Heart right ventricle (tissue), 16 donors: Measurements from ENCODE around the gene HKDC1. TPM values are rescaled to one million over a fixed set of nuclear protein-coding genes. Genes with fewer than 3 reads are reported as not detected.

Experiments
- ATAC-seq, 8 donors: fragments of 200-7000 bp; cut with Tn5 transposase; one replicate each; pipeline ENCODE4 v1.9.1; 2020; ENCODE audit warnings: mild to moderate bottlenecking in 8 of 8, moderate library complexity in 8 of 8, moderate number of reproducible peaks in 1 of 8
- DNase-seq, 2 donors: peaks; one replicate each; pipeline ENCODE4 v3.0.0-alpha.2; 2020
- H3K27ac ChIP-seq, 10 donors: fragments of 200-600 bp; sonication (generic) in 2 of 10; one replicate each; pipeline versions ENCODE4 v1.5.0 to v1.8.0; 2020 to 2022; ENCODE audit warnings: mild to moderate bottlenecking in 3 of 10
- H3K27me3 ChIP-seq, 7 donors: fragments of 200-600 bp; one replicate each; pipeline ENCODE4 v1.8.0; 2021 to 2022; ENCODE audit warnings: mild to moderate bottlenecking in 2 of 7
- H3K36me3 ChIP-seq, 9 donors: fragments of 200-600 bp; sonication (generic) in 1 of 9; one replicate each; pipeline versions ENCODE4 v1.5.0 to v1.8.0; 2020 to 2022; ENCODE audit warnings: mild to moderate bottlenecking in 2 of 9
- H3K4me1 ChIP-seq, 9 donors: fragments of 200-600 bp; sonication (generic) in 1 of 9; one replicate each; pipeline versions ENCODE4 v1.5.0 to v1.8.0; 2020 to 2022; ENCODE audit warnings: mild to moderate bottlenecking in 4 of 9
- H3K4me3 ChIP-seq, 10 donors: fragments of 200-600 bp; sonication (generic) in 2 of 10; one replicate each; pipeline versions ENCODE4 v1.5.0 to v1.8.0; 2020 to 2022; ENCODE audit warnings: mild to moderate bottlenecking in 7 of 10, moderate library complexity in 2 of 10
- H3K9me3 ChIP-seq, 11 donors: fragments of 200-600 bp in 10 of 11; sonication (generic) in 2 of 11; one replicate each; pipeline versions ENCODE4 v1.5.0 to v1.8.0; 2013 to 2022; ENCODE audit warnings: mild to moderate bottlenecking in 2 of 11, control low read depth in 1 of 11, moderate library complexity in 1 of 11
- WGBS, 2 donors: extraction: QIAGEN DNeasy Blood & Tissue Kit; methylation state at CpG; one replicate each; pipeline ENCODE4 v1.1.7; 2013; ENCODE audit warnings: inconsistent platforms in 1 of 2; 5-methylcytosine and 5-hydroxymethylcytosine counted together
- intact Hi-C, 10 donors: fragments of 100-400 bp; cut with DNase I; formaldehyde crosslinking; loops; one replicate each; pipeline versions ENCODE4 v1.11.1 to v1.14.2; 2022
- polyA plus RNA-seq, 2 donors: library from polyadenylated mRNA; stranded (reverse); fragments of 200-250 nt; gene quantifications; one replicate each; pipeline ENCODE4 v1.2.3, GENCODE V29; 2013
- total RNA-seq, 10 donors: library from RNA; stranded (reverse); fragmentation: NEBNext Ultra II Directional in 3 of 10; extraction: Animal tissue kit (Norgen Biotek cat#: 25700) in 3 of 10; gene quantifications; one replicate each; pipeline versions ENCODE4 v1.2.1 to v1.2.4, GENCODE V29; 2021 to 2023
- TF ChIP-seq, protein P1 (sequence below), 9 donors: fragments of 200-600 bp; sonication (generic) in 2 of 9; IDR thresholded peaks; one replicate each; pipeline versions ENCODE4 v1.5.0 to v1.8.0; 2021 to 2022; ENCODE audit warnings: antibody characterized with exemption in 9 of 9, mild to moderate bottlenecking in 5 of 9, moderate library complexity in 1 of 9
- donor health status: Arrhythmogenic right ventricular cardiomyopathy.
- donor health status: ischemic (EF 13 %, LVEDD 7.1; RV severe dilation, severe dysfunction).
- donor health status: healthy with polysubstance abuse.
- donor health status: DM: no; HTN: yes; CAD: no.
- donor health status: DM: no; HTN: no; CAD: no.
- donor health status: ischemic (EF 25% LVEDD 6.9; RV normal size, moderate dysfunction).
- donor health status: ischemic (EF 25% LVEDD 5.7; RV mildly dilated, moderate dysfunction).
- donor health status: healthy.
- donor health status: DM: yes; HTN: yes; CAD: no.
- donor health status: Ischemic cardiomyopathy.
- donor health status: ischemic (EF 35%, LVEDD 5.7; RV mildly dilated, moderate dysfunction).
- donor health status: nonischemic (EF 11% LVEDD 7.7; RV severe dilation, severe dysfunction).
- donor health status: DM: yes; HTN: yes; CAD: no.
- donor health status: PGD.
- donor health status: ischemic (EF 29% LVEDD 5.4; RV normal size, mild dysfunction).
- donor health status: nonischemic (EF 23%, LVEDD 6.1; RV moderate dilation, normal function).

HKDC1 gene
- total and polyA plus RNA-seq, 12 donors = 0.03 to 0.07 TPM; not detected in 10

GRCh38 chr10:69202332-69202731, 17.8 kb upstream of the HKDC1 start:
- DNase-seq (no peak), ATAC-seq (no peak)
- Histone ChIP-seq H3K27me3 (no peaks in the 10 kb centered on the region), H3K36me3 (peaks cover 0 to 100% (median 47%) of the 10 kb centered on the region in 9 donors), H3K4me1 (peaks cover 0 to 5% (median 0%) of the 10 kb centered on the region in 9 donors), H3K27ac (no peak overlapping the region), H3K4me3 (no peak overlapping the region), H3K9me3 (no peaks in the 10 kb centered on the region)
- TF ChIP-seq, protein P1, sequence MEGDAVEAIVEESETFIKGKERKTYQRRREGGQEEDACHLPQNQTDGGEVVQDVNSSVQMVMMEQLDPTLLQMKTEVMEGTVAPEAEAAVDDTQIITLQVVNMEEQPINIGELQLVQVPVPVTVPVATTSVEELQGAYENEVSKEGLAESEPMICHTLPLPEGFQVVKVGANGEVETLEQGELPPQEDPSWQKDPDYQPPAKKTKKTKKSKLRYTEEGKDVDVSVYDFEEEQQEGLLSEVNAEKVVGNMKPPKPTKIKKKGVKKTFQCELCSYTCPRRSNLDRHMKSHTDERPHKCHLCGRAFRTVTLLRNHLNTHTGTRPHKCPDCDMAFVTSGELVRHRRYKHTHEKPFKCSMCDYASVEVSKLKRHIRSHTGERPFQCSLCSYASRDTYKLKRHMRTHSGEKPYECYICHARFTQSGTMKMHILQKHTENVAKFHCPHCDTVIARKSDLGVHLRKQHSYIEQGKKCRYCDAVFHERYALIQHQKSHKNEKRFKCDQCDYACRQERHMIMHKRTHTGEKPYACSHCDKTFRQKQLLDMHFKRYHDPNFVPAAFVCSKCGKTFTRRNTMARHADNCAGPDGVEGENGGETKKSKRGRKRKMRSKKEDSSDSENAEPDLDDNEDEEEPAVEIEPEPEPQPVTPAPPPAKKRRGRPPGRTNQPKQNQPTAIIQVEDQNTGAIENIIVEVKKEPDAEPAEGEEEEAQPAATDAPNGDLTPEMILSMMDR (IDR thresholded peaks at IDR 0.05) = no peak
- intact Hi-C loops = no loop called here
- 91 to 94% methylated on average over 1 of the region's 1 CpG for WGBS, 2 donors

DNA sequence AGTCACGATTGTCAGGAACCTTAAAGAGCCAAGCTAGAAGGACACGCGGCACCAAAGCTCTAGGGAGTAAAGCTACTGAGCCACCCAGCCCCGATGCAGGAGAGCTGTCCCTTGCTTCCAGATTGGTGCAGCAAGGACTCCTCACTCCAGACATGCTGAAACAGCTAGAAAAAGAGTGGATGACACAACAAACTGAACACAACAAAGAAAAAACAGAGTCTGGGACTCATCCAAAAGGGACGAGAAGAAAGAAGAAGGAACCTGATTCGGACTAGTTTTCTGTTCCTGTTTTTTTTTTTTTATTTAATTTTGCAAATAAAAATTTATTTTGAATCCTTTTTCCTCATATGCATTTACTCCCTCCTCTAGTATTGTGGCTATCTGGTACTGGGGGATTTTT, 11.4 kb upstream of the HKDC1 start:
- 87 to 92% methylated on average over 6 of the region's 6 CpGs for WGBS, 2 donors
- Histone ChIP-seq H3K4me1 (peaks cover 0 to 13% (median 0%) of the 10 kb centered on the region in 9 donors), H3K4me3 (no peak overlapping the region), H3K9me3 (no peaks in the 10 kb centered on the region), H3K36me3 (peaks cover 0 to 62% (median 39%) of the 10 kb centered on the region in 9 donors), H3K27me3 (no peaks in the 10 kb centered on the region), H3K27ac (no peak overlapping the region)
- DNase-seq (no peak), ATAC-seq (peak in 1 of 8 donors; percentile 33)
- intact Hi-C loops = no loop called here
- TF ChIP-seq, protein P1 (IDR thresholded peaks at IDR 0.05) = no peak

- intact Hi-C loops = no loop called here
- no peaks in the 10 kb centered on the region for H3K27me3 ChIP-seq
- H3K9me3 ChIP-seq = peaks cover 0 to 10% (median 0%) of the 10 kb centered on the region in 11 donors
- H3K4me1 ChIP-seq = peaks cover 0 to 20% (median 0%) of the 10 kb centered on the region in 9 donors
- TF ChIP-seq, protein P1 (IDR thresholded peaks at IDR 0.05) = no peak
- ATAC-seq (no peak), DNase-seq (no peak)
- H3K27ac ChIP-seq = no peak overlapping the region
- H3K4me3 ChIP-seq = no peak overlapping the region
- 79 to 86% methylated on average over 3 of the region's 3 CpGs for WGBS, 2 donors
- H3K36me3 ChIP-seq = peaks cover 0 to 50% (median 33%) of the 10 kb centered on the region in 9 donors
These were observed 10.2 kb upstream of the HKDC1 start for GRCh38 chr10:69209787-69210484.

DNA sequence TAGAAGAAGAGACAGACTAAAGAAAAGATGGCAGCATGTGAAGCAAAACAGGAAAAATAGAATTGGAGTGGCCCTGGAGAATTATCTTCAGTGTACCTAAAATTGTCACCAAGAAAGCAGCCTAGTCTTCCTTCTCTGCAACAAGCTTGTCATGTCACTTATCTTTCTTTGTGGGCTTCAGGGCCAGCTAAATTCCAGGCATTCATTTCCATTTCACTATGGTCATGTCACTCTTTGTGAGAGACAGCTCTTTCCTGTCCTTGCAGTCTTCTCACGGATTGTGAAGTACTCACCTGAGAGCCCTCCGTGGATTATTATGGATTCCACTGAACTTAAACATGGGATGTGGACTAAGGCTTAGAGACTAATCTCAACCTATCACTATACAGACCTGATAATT, 9.0 kb upstream of the HKDC1 start:
- DNase-seq = no peak

More for the DNA sequence above, 9.0 kb upstream of the HKDC1 start:
- H3K4me3 ChIP-seq = no peak overlapping the region
- no peak overlapping the region for H3K27ac ChIP-seq
- WGBS, 2 donors = 21 to 44% methylated on average over 2 of the region's 2 CpGs
- H3K27me3 ChIP-seq = peaks cover 0 to under 1% (median 0%) of the 10 kb centered on the region in 7 donors
- peaks cover 0 to 38% (median 25%) of the 10 kb centered on the region in 9 donors for H3K36me3 ChIP-seq
- peaks cover 0 to 31% (median 0%) of the 10 kb centered on the region in 9 donors for H3K4me1 ChIP-seq
- intact Hi-C loops = no loop called here
- no peak for ATAC-seq
- TF ChIP-seq, protein P1 (IDR thresholded peaks at IDR 0.05) = no peak
- peaks cover 0 to 10% (median 0%) of the 10 kb centered on the region in 11 donors for H3K9me3 ChIP-seq
